IPS-NIHi7 (cell line): ENCODE results near the gene AATK.

Source experiments
- DNase-seq: peaks from one replicate; pipeline ENCODE4 v3.0.0; 2012; ENCODE audit warnings: mixed read lengths; ENCODE audit errors: extremely low spot score

Gene AATK

DNA sequence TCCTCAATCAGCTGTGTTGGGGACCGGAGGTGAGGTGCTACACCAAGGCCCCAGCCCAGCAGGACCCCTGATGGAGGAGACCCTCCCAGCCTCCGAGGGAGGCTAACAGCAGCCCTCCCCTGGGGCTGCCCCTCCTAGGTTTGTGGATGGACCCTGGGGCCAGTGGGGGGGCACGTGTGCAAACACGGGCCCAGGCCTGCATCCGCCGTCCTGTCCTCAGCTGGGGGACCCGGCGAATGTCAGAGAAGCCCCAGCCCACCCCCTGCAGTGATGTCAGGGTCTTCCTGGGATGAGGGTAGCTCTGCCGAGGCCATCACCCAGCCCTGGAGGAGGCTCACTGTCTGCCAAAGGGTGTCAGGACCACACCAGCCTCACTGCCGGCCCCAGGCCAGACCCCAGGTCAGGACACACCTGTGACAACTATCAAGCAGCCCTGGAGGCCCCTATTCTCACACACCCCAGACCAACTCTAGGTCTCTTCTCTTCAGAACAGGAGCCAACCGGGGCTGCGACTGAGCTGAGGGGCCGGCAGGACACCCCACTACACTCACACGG is 30.0 kb upstream of the AATK start:
- DNase-seq: no peak

DNA sequence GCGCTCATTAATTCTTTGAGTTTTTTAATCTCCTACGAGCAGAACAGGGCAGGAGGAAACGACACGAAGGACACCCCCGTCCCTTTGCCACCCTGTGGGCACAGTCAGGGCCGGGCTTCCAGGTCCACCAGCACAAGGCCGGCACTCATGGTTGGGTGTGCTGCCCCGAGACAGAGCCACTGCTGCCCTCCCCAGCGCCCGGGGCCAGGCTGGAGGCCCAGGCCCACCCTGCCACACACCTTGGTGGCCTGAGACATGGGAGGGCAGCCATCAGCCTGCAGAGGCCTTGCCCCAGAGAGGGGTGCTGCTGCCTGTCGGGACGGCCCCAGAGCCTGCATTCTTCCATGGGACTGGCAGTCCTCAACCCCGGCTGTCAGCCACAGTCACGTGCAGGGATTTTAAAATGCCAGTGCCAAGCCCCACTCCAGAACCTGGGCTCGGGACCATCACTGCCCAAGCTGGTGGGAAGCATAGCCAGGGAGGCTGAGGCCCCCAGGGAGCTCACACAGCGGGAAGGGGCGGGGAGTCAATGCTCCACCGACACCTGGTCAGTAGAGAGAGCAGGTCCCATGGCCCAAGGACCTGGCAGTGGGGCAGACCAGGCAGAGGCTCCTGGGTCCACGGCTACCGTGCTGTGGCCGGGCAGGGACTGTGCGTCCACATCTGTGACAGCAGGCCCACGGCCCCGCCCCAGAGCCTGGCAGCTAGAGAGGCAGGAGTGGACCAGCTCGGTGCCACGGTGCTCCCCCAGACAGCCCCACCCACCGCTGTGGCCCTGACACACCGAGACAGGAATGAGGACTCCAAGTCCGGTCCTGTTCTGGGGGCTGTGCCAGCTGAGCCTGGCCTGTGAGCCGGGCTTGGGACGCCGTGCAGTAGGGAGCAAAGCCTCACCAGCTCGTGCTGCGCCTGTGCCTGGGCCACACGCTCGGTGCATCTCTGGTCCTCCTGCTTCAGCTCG is 29.2 kb upstream of the AATK start:
- no peak for DNase-seq

DNA sequence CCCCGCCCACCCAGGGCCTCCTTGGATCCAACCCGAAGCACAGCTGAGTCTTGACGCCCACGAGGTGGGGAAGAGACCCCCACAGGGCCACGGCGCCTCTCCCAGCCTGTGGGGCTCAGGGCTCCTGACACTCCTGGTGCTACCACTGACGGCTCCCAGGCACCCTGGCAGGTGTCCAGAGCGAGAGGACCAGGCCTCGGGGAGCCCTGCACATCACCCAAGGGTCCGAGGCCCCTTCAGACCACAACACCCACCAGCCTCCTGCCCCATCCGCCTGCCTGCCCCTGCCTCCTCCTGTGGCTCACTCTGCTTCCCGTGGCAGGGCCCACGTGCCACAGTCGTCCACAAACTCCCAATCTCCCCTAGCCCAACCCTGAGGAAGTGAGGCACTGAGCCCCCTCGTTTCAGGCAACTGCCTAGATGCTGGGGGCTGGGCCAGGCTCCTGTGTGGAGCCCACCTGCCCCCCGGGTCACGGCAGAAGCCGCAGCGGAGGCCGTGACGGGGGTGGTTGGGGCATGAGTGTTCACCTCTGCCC is 28.3 kb upstream of the AATK start:
- DNase-seq: no peak

DNA sequence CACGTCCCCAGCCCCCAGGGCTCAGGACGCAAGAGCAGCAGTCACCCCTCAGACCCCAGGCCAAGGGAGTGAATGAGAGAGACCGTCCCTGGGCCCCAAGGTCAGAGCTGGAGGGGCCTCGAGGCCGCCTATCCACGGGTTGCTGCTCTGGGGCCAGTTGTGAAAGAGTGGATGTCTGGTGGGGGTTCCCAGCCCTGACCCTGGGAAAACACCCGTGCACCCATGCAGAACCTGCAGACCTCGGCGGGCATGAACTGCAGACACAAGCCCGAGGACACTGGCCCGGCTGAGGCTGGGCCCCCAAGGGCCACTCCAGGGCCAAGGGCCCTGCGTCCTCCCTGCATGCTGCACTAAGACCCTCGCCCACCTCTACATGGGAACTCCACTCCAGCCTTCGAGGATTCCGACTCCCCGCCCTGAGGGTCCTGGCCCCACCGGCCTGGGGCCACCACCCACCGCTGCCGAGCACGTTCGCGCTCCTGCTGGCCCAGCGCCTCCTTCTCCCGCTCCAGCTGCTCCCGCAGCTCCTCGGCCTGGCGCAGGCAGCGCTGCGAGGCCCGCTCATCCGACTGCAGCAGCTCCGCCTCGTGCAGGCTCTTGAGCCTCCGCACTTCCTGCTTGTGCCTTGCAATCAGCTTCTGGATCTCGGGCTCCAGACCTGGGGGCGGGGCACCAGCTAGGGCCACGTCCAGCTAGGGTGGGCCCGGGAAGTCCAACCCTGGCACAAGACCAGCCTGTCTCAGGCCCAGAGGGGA is 27.6 kb upstream of the AATK start:
- no peak for DNase-seq

DNA sequence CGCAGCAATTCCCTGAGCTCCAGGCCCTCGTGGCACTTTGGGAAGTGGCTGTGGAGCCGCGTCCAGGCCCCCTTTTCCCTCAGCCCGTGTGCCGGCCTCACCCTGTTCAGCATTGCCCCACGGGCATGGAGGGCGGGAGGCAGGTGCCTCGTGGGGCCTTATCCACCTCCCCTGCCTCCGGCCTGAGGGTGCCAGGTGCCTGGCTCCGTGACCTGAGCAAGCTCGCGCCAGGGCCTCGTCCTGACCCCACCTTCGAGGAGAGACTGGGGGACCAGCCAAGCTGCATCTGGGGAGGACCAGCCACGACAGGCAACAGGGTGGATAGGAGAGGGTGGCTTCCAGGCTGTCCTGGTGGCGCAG is 27.0 kb upstream of the AATK start:
- no peak for DNase-seq

DNA sequence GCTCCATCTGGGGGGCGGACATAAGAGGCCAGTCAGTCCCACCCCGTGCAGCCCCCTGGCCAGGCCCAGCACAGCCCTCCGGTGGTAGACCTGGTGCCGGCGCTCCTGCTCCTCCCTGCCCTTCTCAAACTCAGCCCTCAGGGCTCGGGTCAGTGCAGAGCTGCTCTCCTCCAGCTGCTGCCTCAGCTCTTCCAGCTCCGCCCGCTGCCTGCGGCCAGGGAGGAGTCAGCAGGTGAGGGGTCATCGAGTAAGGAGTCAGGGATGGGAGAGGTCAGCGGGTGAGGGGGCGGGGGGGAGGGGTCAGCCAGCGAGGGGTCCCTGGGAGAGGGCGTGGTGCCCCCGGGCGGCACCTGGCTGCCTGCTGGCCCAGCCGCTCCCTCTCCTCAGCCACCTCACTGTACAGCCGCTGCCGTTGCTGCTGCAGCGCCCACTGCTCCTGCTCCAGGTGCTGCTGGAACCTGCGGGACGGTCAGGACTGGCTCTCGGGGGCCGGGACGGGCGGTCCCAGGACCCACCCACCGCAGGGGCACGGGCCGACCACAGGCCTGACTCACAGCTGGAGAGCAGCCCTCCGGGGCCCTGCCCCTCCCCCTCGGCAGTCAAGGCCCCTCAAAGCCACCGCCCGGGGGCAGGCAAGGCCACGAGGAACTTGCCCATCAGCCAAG is 26.5 kb upstream of the AATK start:
- DNase-seq: peak; percentile 59

DNA sequence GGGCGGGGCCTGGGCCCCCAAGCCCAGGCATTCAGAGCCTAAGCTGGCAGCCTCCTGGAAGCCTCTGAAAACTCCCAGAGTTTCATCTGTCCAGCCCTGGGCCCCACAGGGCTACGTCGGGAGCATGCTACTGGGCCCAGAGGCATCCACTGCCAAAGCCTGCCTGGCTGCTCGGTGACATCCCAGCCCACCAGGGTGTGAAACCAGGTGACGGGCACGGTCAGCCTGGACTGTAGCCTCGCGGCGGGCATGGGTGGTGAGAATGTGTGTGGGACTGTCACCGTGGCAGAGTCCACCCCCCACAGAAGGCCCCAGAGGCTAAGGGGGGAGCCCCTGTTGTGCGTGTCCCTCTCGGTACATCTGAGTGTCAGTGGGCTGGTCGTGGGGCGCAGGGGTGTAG is 25.6 kb upstream of the AATK start:
- no peak for DNase-seq

DNA sequence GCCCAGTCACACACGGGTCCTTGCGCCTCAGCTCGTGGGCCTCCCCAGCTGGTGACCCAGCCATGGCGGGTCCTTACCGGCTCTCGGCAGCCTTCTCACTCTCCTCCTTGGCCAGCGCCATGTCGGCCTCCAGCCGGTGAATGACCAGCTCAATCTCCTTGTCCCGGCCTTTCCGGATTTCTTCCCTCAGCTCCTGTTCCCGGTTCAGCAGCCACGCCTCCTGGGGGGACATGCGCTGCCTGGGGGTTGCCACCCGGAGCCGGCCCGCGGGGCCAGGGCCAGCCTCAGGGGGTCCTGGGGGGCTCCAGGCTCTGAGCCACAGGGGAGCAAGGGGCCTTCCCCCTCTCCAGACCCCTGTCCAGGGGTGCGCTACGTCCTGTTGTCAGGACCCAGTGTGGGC is 25.1 kb upstream of the AATK start:
- no peak for DNase-seq

DNA sequence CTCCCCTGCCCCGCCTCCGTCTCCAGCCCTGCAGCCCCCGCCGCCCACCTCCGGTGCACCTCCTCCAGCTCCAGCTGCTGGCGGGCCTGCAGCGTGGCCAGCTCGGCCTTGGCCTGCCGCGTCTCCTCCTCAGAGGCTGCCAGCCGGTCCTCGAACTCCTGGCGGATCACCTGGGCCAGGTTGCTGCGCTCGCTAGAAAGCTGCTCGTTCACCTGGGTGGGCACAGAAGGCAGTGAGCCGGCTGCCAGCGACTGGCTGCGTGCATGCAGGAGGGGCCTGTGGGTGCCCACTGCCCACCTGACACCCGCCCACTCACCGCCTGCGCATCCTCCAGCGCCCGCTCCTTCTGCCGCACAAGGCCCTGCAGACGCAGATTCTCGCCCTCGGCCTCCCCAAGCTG is 24.6 kb upstream of the AATK start:
- DNase-seq: no peak

DNA sequence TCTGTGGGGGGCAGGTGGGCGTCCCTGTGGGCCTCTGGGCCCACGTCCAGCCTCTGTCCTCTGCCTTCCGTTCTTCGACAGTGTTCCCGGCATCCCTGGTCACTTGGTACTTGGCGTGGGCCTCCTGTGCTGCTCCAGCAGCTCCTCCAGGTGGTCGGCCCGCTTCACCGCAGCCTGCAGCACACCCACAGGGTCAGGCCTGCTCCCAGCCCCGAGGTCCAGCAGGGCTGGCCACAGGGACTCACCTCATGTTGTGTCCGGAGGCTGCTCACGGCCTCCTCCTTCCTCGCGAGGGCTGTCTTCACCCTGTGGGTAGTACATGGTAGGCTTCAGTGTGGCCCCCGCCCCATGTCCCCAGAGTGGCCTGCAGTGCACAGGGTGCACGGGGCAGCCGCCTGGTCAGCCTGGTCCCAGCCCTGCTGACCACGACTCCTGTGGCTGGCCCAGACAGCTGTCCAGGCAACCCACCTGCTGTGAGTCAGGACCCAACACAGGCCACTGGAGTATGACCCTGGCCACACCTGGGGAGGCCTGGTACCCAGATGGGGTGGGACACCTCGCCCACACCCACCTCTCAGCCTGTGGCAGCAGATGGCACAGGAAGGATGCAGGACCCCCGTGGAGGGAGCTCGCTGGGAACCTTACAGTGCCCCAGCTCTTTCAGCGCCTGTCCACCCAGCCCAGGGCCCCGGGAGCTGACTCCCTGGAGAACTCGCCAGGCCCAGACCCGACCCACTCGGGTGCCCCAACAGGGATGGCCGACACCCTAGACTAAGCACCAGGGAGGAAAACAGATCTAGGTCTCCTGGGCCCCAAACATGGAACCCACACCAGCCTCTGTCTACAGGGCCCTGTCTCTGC is 23.9 kb upstream of the AATK start:
- DNase-seq: peak; percentile 69

DNA sequence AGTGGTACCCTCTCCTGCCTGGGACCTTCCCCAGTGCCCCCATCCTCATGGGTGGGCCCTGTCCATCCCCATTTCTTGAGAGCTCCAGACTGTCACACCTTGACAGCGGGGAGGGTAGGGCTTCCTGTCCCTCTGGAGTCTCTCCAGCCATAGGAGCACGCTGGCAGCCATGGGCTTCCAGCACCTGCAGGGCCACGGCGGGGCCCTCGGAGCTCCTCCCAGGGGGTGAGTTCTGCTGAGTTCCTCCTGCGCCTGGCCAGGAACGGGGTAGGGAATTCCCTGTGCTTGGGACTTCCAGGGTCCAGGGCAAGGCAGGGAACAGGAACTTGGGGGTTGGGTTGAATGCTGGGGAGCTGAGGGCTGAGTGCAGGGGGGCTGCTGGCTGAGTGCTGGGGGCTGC is 23.0 kb upstream of the AATK start:
- DNase-seq: no peak

DNA sequence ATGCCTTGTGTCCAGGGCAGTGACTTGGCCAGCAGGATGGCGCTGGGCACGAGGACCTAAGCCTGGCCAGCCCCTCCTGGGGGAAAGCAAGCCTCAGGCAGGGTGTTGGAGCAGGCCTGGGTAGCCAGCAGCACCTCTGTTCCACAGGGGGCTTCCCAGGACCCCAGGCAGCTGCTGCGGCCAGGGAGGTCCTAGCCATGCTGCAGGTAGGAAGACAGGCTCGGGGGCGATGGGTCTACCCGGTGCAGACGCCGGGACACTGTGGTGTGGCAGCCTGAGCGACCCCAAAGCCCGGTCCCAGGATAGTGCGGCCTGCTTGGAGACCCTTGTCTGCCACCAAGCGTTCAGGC is 22.4 kb upstream of the AATK start:
- no peak for DNase-seq

DNA sequence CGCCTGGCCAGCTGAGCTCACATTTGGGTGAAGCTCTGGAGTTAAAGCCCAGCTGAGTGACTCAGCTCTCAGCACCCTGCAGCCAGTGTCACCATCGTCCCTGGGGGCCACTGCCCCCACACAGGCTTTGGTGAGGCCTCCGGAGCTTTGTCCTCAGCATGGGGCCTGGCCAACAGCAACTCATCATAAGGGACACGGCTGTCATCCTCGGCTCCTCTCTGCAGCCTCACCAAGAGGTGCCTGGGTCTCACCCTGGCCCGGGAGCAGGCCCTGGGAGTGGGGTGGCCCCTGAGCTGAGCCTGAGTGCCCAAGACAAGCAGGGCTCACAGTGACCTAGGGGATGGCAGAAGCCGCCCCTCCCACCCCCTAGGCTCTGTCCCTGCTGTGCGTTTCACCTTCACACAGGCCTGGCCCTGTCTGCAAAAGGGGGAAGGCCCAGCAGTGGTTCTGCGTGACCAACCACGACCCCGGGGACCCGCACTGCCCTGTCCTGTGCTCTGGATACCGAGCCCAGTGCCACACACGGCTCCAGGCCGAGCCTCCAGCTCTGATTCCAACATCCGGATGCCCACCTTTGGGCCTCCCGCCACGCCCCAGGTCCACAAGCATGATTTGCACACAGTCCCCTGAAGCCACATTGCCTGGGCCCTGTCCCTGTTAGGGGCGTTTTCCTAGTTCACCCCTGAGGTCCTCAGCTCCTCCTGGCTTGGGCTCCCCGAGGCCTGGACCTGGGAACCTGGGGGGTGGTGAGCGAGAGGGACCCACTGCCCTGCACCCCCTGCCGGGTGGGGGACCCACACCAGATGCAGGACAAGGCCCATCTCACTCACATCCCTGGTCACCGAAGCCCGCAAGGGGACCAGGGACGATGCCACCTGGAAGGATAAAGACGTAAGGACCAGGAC is 21.8 kb upstream of the AATK start:
- no peak for DNase-seq

DNA sequence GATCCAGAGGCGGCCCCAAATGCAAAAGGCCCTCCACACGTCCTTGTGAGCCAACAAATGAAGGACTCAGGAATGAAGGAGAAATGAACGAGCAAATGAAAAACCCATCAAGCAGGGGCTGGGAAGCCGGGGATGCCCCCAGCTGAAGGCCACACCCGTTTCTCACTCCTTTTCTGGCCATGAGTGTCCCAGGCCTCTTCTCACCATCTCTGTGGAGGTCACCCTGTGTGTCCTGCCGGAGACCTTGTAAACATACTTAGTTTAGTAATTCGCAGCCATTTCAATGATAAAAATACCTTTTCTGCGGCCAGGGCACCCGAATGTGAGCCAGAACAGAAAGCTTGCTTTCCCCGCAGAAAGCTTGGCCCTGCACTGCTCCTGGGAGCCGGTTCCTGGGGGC is 21.1 kb upstream of the AATK start:
- no peak for DNase-seq

DNA sequence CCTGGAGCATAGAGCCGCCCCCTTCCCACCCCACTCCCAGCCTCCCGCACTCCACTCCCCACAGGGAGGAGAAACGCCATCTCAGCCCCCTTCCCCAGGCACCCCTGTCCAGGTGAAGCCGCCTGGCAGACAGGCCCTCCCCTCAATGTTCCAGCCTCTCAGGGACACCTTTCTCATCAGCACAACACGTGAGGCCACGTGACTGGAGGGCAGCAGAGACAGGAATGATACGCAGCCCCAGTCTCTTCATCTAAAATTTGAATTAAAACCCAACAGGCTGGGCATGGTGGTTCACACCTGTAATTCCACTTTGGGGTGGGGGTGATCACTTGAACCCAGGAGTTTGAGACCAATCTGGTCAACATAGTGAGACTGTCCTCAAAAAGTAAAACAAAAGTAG is 20.2 kb upstream of the AATK start:
- DNase-seq: no peak

DNA sequence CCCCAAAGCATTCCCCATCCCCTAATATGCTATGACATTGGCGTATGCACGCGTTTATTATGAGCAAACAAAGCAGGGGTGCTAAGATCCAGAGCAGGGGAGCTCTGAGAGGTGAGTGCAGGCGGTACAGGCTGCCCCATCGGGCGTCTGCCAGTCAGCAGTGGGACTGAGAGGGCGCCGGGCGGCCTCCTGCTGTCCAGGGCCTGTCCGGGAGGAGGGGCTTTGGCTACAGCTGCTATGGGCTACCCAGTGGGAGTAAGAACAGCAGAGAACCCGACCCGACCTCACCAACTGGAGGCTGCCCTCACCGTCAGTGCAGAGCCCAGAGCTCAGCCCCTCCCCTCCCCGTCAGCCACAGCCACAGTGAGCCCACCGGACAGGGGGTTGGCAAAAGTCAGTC is 18.5 kb upstream of the AATK start:
- DNase-seq: peak; percentile 58

DNA sequence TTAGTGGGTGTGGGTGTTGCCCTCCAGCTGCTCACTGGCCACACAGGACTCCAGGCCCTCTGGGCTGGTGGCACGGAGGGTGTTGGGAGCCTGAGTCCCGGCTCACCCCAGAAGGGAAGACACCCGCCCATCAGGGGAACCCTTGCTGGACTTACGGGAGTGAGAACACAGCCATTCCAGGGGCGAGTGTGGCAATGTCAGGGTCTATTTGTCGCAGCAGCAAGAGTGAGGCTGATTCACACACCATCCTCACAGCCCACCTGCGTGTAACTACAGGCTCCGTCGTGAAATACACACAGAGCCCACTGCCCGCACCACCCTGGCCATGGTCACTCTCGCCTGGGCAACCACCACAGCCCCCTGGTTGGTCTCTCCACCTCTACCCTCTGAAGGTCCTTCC is 17.8 kb upstream of the AATK start:
- DNase-seq: no peak

DNA sequence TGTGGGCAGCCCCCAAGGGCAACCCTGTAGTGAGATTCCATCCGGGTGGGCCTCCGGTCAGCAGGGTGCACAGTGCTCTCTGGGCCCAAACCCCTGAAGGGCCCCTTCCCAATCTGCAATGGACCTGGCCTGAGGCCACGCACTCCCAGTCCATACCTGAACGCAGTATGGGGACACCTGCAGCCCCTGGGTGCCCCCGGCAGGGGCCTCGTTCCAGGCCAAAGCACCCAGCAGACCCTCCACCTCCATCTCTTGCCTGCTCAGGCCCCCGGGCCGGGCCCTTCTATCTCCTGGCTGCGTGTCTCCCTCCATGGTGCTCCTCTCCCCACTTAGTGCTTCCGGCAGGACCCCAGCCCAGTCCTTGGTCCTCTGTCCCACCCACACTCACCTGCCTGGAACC is 17.3 kb upstream of the AATK start:
- DNase-seq: no peak

DNA sequence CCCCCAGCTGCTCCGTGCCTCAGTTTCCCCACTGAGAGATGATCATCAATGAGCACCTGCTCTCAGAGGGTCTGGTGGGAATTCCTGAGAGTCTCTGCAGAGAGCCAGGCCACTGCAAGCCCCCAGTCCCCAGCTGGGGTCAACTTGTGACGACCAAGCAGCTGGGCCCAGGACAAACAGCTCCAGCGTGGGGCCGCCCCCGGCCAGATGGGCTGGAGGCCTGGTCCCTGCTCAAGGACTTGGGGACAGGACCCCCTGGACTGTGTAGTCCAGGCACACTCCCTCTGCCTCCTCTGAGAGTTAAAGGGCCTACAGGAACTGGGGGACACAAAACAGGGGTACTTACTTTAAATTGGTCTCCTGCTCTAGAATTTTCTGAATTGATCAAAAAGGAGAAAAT is 16.6 kb upstream of the AATK start:
- no peak for DNase-seq

DNA sequence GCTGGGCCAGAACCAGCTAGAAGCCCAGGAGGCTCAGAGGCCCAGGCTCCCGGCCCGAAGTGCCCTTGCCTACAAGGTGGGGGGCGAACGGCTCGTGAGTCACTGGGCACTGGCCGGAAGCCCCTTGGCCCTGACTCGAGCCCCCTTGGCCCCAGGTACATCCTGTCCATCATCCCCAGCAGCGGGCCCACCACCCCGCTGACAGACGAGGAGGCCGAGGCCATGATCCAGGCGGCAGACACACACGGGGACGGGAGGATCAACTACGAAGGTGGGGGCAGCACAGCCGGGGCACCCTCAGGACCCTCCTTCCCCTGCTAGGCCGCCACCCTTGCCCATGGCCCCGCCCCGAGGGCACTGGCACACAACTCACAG is 15.8 kb upstream of the AATK start:
- DNase-seq: no peak
